Vagina (tissue), 2 donors: ENCODE data around the gene GALNT17. TPM values are rescaled to one million over a fixed set of nuclear protein-coding genes. Genes with fewer than 3 reads are reported as not detected.
"Not testable (repeated sequence)": the region's sequence is repeated elsewhere in the genome, so short reads cannot be mapped to it uniquely, and the experiment has no call there.

ENCODE experiments used
- DNase-seq, 2 donors: peaks; one replicate each; pipeline ENCODE4 v3.0.0-alpha.2; 2017; ENCODE audit errors: extremely low spot score in 2 of 2
- H3K27ac ChIP-seq: fragments of 200-600 bp; sonication (generic); one replicate; pipeline ENCODE4 v1.5.1; 2019
- H3K27me3 ChIP-seq: fragments of 200-600 bp; sonication (generic); one replicate; pipeline ENCODE4 v1.5.1; 2019
- H3K36me3 ChIP-seq, 2 donors: fragments of 200-600 bp; sonication (generic); one replicate each; pipeline ENCODE4 v1.5.1; 2017 to 2019
- H3K4me1 ChIP-seq: fragments of 200-600 bp; sonication (generic); one replicate; pipeline ENCODE4 v1.5.1; 2019
- H3K4me3 ChIP-seq, 2 donors: fragments of 200-600 bp; sonication (generic); 1 replicate in 1 of 2; 2 replicates in 1 of 2; pipeline ENCODE4 v1.5.1; 2016 to 2019
- H3K9me3 ChIP-seq: fragments of 200-600 bp; sonication (generic); one replicate; pipeline ENCODE4 v1.5.1; 2019
- POLR2A ChIP-seq, 2 donors: fragments of 450-650 bp; IDR thresholded peaks; one replicate each; pipeline ENCODE4 v1.6.1; 2017; ENCODE audit warnings: antibody characterized with exemption in 2 of 2, mild to moderate bottlenecking in 2 of 2, moderate library complexity in 2 of 2
- POLR2AphosphoS5 ChIP-seq, 2 donors: sonication (generic); formaldehyde crosslinking; IDR thresholded peaks; one replicate each; pipeline ENCODE4 v1.9.0; 2017; ENCODE audit warnings: antibody characterized with exemption in 2 of 2, mild to moderate bottlenecking in 2 of 2, low read depth in 1 of 2; ENCODE audit not compliant: insufficient read depth in 1 of 2
- intact Hi-C: fragments of 100-400 bp; cut with DNase I; formaldehyde crosslinking; loops from one replicate; pipeline ENCODE4 v1.15.1; 2023
- total RNA-seq: library from RNA; depleted of rRNA; stranded (reverse); fragments of >200 nt; gene quantifications from one replicate; pipeline ENCODE4 v1.2.3, GENCODE V29; 2016
- TF ChIP-seq, protein P1 (sequence below), 3 experiments: fragments of 450-650 bp in 2 of 3; fragments of 200-600 bp in 1 of 3; sonication (generic) in 1 of 3; IDR thresholded peaks; one replicate each; pipeline ENCODE4 v1.5.1; 2017 to 2019; ENCODE audit warnings: antibody characterized with exemption in 3 of 3, mild to moderate bottlenecking in 2 of 3, moderate library complexity in 2 of 3

GALNT17 gene
- total RNA-seq, 1 donor from 2014 or later: 3.9 TPM

DNA sequence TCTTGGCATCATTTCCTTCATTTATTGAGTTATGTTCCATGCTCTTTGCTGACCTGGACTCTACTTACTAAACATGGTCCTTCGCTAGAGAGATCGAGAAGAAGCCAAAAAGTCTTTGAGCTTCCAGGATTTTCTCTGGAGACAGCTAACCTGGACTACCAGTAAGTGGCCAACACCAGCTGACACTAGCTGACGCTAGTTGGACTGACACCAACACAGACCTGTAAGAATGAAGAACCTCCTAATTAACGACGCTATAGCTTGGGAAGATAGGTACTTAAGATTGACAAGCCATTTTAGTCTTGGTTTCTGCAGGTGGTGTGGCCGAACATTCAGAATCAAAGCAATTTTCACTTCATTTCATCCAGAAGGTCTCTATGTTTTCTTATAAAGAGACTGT, 66.4 kb downstream of the GALNT17 start:
- intact Hi-C loops: no loop called here
- Histone ChIP-seq H3K4me1 (no peaks in the 10 kb centered on the region), H3K27ac (no peak overlapping the region), H3K4me3 (no peak overlapping the region), H3K9me3 (no peaks in the 10 kb centered on the region), H3K36me3 (no peaks in the 10 kb centered on the region), H3K27me3 (no peaks in the 10 kb centered on the region)
- DNase-seq: no peak
- TF ChIP-seq, protein P1, sequence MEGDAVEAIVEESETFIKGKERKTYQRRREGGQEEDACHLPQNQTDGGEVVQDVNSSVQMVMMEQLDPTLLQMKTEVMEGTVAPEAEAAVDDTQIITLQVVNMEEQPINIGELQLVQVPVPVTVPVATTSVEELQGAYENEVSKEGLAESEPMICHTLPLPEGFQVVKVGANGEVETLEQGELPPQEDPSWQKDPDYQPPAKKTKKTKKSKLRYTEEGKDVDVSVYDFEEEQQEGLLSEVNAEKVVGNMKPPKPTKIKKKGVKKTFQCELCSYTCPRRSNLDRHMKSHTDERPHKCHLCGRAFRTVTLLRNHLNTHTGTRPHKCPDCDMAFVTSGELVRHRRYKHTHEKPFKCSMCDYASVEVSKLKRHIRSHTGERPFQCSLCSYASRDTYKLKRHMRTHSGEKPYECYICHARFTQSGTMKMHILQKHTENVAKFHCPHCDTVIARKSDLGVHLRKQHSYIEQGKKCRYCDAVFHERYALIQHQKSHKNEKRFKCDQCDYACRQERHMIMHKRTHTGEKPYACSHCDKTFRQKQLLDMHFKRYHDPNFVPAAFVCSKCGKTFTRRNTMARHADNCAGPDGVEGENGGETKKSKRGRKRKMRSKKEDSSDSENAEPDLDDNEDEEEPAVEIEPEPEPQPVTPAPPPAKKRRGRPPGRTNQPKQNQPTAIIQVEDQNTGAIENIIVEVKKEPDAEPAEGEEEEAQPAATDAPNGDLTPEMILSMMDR (IDR thresholded peaks at IDR 0.05): no peak
- TF ChIP-seq POLR2A (IDR thresholded peaks at IDR 0.05) (no peak), POLR2AphosphoS5 (IDR thresholded peaks at IDR 0.05; ENCODE audit: insufficient read depth in 1 of 2, low read depth in 1 of 2) (no peak)

DNA sequence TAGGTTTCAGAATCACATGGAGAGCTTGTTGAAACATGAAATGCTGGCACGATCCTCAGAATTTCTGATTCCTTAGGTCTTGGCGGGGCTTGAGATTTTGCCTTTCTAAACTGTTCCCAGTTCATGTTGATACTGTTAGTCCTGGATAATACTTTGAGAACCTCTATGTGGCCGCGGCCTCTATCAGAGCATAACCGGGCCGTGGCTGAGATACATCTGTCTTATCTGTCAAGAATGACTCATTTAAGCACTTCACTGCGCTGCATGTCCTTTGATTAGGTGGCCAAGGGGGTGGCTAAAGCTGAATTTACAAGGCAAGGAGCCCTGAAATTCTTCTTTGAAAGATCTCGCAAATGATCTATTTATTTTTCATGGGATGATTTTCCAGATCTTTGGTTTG, 66.9 kb downstream of the GALNT17 start:
- no peak overlapping the region for H3K27ac ChIP-seq
- H3K36me3 ChIP-seq: no peaks in the 10 kb centered on the region
- no peak for TF ChIP-seq POLR2AphosphoS5 (IDR thresholded peaks at IDR 0.05; ENCODE audit: insufficient read depth in 1 of 2, low read depth in 1 of 2)
- no peaks in the 10 kb centered on the region for H3K4me1 ChIP-seq
- intact Hi-C loops: no loop called here
- DNase-seq: no peak
- no peaks in the 10 kb centered on the region for H3K9me3 ChIP-seq
- no peak overlapping the region for H3K4me3 ChIP-seq
- H3K27me3 ChIP-seq: no peaks in the 10 kb centered on the region

GRCh38 chr7:71206184-71206583, 74.2 kb downstream of the GALNT17 start:
- Histone ChIP-seq H3K27ac (no peak overlapping the region), H3K4me1 (no peaks in the 10 kb centered on the region), H3K4me3 (no peak overlapping the region), H3K27me3 (no peaks in the 10 kb centered on the region), H3K9me3 (no peaks in the 10 kb centered on the region), H3K36me3 (no peaks in the 10 kb centered on the region)
- no peak for DNase-seq
- intact Hi-C loops: no loop called here
- TF ChIP-seq, protein P1 (IDR thresholded peaks at IDR 0.05): no peak
- TF ChIP-seq POLR2AphosphoS5 (IDR thresholded peaks at IDR 0.05; ENCODE audit: insufficient read depth in 1 of 2, low read depth in 1 of 2): no peak

DNA sequence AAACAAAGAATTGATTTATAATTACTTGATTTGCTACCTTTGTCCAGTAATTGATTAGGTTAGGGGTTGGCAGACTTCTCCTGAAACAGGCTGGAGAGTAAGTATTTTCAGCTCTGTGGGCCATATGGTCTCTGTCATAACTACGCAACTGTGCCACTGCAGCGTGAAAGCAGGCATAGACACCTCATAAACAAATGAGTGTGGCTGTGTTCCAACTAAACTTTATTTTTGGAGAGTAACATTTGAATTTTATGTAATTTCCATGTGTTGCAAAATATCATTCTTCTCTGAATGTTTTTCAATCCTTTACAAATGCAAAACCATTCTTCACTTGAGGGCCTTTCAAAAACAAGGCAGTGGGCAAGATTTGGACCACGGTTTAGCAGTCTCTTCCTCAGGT, 76.9 kb downstream of the GALNT17 start:
- no peak overlapping the region for H3K4me3 ChIP-seq
- DNase-seq: no peak
- no peak overlapping the region for H3K27ac ChIP-seq
- no peaks in the 10 kb centered on the region for H3K36me3 ChIP-seq
- no peak for TF ChIP-seq POLR2AphosphoS5 (IDR thresholded peaks at IDR 0.05; ENCODE audit: insufficient read depth in 1 of 2, low read depth in 1 of 2)
- TF ChIP-seq, protein P1 (IDR thresholded peaks at IDR 0.05): no peak
- intact Hi-C loops: no loop called here
- H3K27me3 ChIP-seq: no peaks in the 10 kb centered on the region
- H3K9me3 ChIP-seq: no peaks in the 10 kb centered on the region
- H3K4me1 ChIP-seq: no peaks in the 10 kb centered on the region

GRCh38 chr7:71209484-71209883, 77.5 kb downstream of the GALNT17 start:
- H3K27me3 ChIP-seq, H3K4me1 ChIP-seq, intact Hi-C loops, H3K4me3 ChIP-seq, H3K27ac ChIP-seq, H3K9me3 ChIP-seq, DNase-seq, H3K36me3 ChIP-seq: not testable (repeated sequence)

DNA sequence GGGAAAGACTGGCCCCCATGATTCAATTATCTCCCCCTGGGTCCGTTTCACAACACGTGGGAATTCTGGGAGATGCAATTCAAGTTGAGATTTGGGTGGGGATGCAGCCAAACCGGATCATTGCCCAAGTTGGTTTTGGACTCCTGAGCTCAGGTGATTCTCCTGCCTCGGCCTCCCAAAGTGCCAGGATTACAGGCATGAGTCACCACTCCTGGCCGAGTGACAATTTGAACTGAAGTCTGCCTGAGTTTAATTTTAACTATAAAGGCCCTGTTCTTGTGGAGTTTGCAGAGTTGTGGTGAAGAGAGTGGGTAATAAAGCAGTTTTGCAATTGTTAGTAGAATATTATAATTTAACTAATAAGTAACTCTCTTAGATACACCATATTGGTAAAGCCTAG, 78.3 kb downstream of the GALNT17 start:
- Histone ChIP-seq H3K36me3 (no peaks in the 10 kb centered on the region), H3K9me3 (no peaks in the 10 kb centered on the region), H3K27ac (no peak overlapping the region), H3K4me3 (no peak overlapping the region), H3K27me3 (no peaks in the 10 kb centered on the region), H3K4me1 (no peaks in the 10 kb centered on the region)
- intact Hi-C loops: no loop called here
- TF ChIP-seq, protein P1 (IDR thresholded peaks at IDR 0.05): no peak
- no peak for TF ChIP-seq POLR2A (IDR thresholded peaks at IDR 0.05)
- DNase-seq: no peak

DNA sequence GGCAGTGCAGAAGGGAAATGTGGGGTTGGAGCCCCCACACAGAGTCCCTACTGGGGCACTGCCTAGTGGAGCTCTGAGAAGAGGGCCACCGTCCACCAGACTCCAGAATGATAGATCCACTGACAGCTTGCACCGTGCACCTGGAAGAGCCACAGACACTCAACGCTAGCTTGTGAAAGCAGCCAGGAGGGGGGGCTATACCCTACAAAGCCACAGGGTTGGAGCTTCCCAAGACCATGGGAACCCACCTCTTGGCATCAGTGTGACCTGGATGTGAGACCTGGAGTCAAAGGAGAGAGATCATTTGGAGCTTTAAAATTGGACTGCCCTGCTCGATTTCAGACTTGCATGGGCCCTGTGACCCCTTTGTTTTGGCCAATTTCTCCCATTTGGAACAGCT, 80.5 kb downstream of the GALNT17 start:
- H3K4me1 ChIP-seq, H3K27me3 ChIP-seq, H3K36me3 ChIP-seq, intact Hi-C loops, H3K27ac ChIP-seq, H3K9me3 ChIP-seq, H3K4me3 ChIP-seq, DNase-seq: not testable (repeated sequence)
